CD1c-positive myeloid dendritic cell (primary cell): ENCODE measurements around the gene LRMDA.
A peak's percentile ranks its signal among the peaks of the same experiment; 100 is the strongest.

Source experiments
- DNase-seq: peaks from one replicate; pipeline ENCODE4 v3.0.0-alpha.2; 2016; ENCODE audit errors: extremely low spot score

Gene LRMDA

GRCh38 chr10:75431180-75432111 is at the start of gene LRMDA:
Gene LRMDA, plus strand, starts transcription at chr10:75431624.
- peak; percentile 66 for DNase-seq

DNA sequence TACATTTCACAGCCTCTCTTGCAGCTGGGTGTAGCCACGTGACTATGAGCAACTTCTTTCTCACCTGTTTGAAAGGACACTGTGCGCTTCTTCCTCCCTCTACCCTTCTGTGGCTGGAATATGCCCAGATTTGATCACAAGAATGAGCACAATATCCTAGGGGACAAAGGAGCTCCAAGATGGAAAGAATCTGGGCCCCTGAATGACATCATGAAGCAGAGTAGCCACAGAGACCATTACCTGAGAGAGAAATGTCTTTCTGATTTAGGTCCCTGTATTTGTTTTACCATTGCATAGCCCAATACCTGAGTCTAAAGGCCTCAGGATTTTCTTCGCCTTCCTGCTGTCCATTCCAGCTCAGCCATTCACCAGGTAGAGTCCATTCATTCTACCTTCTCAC is 45.3 kb upstream of the LRMDA start:
- DNase-seq, result no peak

- no peak for DNase-seq
Measured at GRCh38 chr10:75388082-75388481, 43.3 kb upstream of the LRMDA start.

- no peak for DNase-seq
Measured at GRCh38 chr10:75390178-75390577, 41.2 kb upstream of the LRMDA start.

DNA sequence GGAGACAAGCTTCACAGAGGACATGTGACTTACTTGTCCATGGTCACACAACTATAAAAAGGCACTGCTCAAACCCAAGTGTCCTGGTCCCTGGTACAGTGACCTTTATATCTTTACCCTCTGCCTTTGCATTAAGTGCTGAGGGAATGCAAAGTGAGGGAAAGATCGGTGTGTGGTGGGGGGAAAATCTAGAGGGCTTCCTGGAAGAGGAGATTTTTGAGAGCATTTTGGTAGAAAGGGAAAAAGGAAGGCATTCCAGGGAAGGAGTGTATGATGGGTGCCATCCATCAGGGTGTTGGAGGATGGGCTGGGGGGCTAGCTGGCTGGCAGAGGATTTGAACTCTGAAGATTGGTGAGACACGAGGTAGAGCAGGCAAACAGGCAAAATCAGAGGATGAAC is 39.2 kb upstream of the LRMDA start:
- DNase-seq, result no peak

- DNase-seq, result no peak
Measured at GRCh38 chr10:75392744-75393143, 38.7 kb upstream of the LRMDA start.

- DNase-seq, result no peak
Measured at GRCh38 chr10:75394221-75394620, 37.2 kb upstream of the LRMDA start.

DNA sequence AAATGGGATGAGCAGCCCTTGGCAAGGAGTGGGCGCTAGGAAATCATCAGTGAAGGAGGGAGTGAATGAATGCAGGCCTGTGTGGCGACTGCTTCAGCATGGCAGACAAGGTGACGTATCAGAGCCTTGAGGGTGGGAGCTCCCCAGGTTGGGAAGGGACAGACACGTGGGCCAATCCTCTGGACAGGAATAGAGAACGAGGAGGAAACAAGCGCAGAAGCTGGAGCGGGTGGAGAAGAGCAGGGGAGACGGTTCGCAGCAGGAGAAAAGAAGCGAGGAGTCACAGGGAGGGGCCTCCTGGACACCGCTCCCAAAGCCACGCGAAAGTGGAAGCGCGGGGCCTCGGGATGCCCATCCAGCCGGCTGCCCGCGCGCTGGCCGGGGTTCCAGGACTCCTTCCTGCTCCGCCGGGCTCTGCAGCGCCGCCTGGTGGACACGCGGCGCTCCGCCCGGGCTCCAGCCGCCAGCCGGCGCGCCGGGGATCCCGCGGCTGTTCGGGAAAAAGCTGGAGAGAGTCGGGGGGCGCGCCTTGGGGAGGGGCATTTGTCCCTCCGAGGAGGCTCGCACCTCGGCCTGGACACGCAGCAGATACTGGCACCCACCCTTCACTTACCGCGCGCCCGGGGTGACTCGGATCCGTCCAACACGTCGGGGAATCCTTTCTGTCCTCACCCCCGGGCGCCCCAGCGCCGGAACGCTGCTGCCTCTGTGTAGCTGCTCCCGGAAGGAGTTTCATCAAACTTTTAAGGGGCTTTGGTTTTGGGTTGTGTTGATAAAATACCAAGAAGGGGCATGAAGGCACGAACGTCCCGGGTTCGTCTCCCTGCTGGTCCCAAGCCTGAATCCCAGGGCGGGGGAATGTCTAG is 36.1 kb upstream of the LRMDA start:
- peak; percentile 63 for DNase-seq

DNA sequence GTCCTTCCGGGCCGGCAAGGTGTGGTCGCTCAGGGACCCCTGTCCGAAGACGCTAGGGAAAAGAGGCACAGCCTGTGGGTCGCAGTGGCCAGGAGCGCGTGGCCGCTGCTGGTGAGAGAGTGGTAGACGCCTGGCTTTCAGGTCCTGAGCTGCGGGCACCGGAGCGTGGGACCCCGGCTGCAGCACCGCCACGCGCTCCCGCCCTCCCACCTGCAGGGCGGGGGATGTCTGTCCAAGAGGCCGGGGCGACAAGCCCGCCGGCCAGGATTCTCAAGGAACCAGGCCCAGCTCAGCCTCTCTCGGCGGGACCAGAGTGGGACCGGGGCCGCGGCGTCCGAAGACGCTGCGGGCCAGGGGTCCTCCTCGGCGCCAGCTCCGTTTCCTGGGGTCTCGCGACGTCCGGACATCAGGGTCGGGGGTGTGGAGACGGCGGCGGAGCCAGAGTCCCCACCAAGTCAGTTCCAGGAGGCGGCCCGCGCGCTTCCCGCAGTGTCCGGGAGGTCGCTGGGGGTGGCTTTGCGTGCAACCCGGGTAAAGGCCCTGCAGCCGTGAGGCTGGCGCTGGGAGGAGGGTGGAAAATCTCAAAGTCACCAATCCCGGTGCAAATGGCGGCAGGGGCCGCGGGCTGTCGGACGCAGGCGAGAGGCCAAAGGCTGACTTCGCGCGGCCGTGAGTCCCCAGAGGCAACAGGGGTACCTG is 35.3 kb upstream of the LRMDA start:
- no peak for DNase-seq

- no peak for DNase-seq
Measured at GRCh38 chr10:75396631-75397495, 34.6 kb upstream of the LRMDA start.

DNA sequence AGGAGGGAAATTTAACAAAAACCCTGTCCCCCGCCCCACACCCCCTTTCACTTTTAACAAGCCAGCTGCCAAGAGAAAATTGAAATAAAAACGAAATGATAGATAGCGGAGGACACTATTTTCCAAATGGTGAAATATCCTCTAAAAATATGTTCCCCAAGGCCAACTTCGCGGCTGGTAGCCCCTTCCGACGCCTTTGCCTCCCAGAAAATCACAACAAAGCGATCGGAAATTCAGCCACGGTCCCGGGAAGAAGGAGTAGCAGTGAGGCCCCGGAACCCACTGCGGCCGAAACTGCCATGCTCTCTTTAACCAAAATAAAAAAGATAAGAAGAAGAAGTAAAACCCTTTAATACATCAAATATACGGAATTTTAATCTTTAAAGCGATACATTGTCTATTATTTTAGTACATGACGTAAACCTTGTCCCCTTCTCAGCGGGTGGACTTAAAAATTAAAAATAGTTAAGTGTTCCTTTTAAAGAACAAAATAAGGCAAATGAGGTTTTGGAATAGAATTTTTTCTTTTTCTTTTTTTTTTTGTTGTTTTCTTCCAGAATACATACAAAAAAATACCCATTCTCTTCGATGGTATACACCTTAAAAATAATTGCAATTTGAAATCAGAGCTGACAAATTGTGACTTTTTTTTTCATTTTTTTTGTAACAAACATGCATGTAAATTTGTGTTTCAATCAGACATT is 33.8 kb upstream of the LRMDA start:
- no peak for DNase-seq

DNA sequence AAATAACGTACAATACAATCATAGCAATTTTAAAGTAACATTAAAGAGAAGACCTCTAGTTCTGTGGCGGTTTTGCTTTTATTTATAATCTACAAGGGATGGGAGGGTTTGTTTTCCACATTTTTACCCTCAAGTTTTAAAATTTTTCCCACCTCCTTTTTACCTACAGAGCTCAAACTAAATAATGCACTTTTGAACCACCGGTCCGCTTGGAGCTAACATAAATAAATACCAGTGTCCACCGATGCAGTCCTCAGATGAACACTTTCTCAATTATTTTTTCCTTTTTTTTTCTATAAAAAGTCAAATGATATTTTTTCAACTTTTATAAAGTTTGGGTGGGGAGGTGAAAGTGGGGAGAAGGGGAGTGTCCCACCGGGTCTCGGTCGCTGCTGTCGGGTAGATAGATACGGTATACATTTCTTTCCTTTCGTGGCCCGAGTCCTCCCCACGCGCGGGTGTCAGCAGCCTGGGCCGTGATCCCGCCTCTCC is 33.2 kb upstream of the LRMDA start:
- DNase-seq, result no peak

DNA sequence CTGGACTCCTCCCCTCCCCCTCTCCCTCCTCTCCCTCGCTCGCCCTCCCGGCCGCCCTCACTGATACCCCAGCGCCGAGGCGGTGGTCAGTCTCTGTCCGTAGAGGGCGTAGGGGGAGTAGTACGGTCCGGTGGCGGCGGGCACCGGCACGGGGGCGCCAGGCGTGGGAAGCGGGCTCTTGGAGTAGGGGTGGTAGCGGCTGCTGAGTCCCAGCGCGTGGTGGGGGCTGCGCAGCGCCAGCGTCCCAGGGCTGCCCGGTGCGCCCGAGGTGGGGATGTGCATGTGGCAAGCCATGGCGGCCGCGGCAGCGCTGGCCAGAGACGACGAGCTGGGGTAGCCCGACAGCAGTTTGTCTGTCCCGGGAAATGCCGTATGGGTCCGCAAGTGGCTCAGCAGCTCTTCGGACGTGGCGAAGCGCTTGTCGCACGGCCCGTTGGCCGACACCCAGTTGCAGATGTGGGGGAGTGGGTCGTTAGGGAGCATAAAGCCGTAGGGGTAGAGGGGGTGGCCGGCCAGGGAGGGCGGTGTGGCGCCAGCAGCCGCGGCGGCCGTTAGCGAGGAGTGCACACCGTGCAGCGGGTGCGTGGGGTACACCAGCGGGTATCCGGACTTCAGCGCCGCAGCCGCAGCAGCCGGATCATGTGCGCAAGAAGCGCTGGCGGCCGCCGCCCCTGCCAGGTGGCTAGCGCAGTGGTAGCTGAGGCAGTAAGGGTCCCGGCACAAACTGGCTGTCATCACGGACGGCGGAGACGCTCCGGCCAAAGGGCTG is 32.5 kb upstream of the LRMDA start:
- DNase-seq, result no peak

DNA sequence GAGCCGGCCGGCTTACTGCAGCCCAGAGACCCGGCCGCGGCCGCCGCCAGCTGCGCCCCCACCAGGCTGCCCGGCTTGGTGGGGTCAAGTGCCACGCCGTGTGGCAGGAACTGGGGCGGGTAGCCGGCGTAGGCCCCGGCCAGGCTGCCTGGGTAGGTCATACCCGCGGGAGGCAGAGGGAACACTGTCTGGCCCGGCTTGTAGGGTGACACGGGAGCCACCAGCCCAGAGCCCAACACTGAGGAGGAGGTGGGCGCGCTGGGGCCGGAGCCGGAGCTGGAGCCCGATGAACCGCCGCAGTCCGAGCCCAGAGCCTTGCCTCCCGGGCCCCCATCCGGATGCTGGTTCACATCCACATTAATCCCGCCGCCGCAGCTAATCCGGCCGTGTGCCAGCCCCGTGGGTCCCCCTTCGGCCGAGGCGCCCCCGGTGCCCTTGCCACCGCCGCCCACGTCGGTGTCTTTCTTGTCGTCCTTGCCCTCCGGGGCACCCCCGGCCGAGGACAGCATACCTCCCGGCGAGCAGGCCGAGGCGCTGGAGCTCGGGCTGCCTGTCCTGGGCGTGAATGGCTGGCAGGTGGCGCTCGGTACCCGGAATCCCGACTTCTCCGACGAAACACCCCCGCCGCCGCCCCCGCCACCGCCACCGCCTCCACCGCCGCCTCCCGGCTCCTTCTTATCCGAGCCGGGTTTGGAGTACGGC is 31.8 kb upstream of the LRMDA start:
- DNase-seq, result peak; percentile 53

GRCh38 chr10:75400163-75400770 is 31.2 kb upstream of the LRMDA start:
- no peak for DNase-seq

- DNase-seq, result peak; percentile 59
Measured at GRCh38 chr10:75400771-75401568, 30.5 kb upstream of the LRMDA start.
